AG04450 (cell line): ENCODE results near the gene SIRPB1. TPM values are rescaled to one million over a fixed set of nuclear protein-coding genes. Genes with fewer than 3 reads are reported as not detected.

Source experiments
- CTCF ChIA-PET: fragments of 300-600, 350-600 bp; formaldehyde crosslinking; extraction: SDS; loops from one replicate; lab custom pipeline; 2022; ENCODE audit warnings: antibody characterized with exemption, inconsistent platforms; lab: Charles Lee
- POLR2A ChIA-PET: fragments of 350-600 bp; formaldehyde crosslinking; extraction: SDS; loops from one replicate; lab custom pipeline; 2021; ENCODE audit warnings: antibody characterized with exemption, inconsistent platforms; lab: Yijun Ruan, JAX
- DNase-seq: peaks from one replicate; pipeline ENCODE4 v3.0.0-alpha.2; 2011; ENCODE audit warnings: low read depth, low spot score
- H3K27ac ChIP-seq: one replicate; pipeline ENCODE4 v1.5.1; 2012; ENCODE audit warnings: low read depth, low read length, control low read depth
- H3K27me3 ChIP-seq: one replicate; pipeline ENCODE4 v1.6.0; 2012; ENCODE audit warnings: low read length; ENCODE audit not compliant: control insufficient read depth, insufficient read depth
- H3K4me3 ChIP-seq: 2 replicates; pipeline ENCODE4 v1.5.1; 2011; ENCODE audit warnings: mild to moderate bottlenecking, low read depth, low read length, control low read depth
- H3K9me3 ChIP-seq: 2 replicates; pipeline ENCODE4 v1.5.1; 2012; ENCODE audit warnings: low read length; ENCODE audit not compliant: control insufficient read depth, insufficient read depth
- polyA plus RNA-seq: library from polyadenylated mRNA; depleted of rRNA; stranded (reverse); fragments of >200 nt; gene quantifications from 2 replicates; pipeline ENCODE4 v1.2.3, GENCODE V29; 2011
- TF ChIP-seq, protein P1 (sequence below): IDR thresholded peaks from 2 replicates; pipeline ENCODE4 v1.5.1; 2011; ENCODE audit warnings: low read depth, low read length, control low read depth, inconsistent platforms

The SIRPB1 gene
- polyA plus RNA-seq, 1 experiment: not detected

DNA sequence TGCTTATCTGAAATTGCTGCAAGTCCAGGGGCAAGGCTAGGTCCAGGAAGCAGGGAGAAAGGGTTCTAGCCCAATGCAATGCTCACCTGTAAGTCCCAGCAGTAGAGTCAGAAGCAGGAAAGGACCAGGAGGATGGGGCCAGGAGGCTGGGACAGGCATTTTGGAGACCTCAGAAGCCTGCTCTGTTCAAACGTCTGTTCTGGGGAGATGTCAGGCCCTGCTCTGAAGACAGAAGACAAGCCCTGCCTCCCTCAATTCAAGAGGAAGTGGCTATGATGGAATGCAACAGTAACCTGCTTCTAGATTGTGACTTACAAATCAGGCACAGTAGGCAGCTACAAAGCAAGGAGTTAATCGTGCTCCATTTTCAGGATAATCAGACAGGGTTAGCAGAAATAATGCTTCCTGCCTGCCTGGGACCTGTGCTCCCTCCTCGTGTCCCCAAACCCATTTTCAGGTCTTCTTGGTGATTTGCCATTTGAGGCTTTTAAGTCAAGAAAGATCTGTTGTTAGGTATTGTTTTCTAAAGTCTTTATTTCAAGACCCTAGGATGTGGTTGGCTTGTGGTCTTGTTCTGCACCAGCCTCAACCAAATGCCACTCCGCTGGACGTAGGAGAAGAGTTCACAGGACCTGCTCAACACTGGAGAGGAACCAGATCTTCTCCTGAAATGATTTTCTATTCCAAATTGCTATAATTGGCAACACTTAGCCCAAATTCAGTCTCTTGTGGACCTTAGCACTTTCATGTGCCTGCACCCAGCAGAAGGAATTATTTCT is 37.9 kb upstream of the SIRPB1 start, which contains the start of gene SIRPG:
TSS of gene SIRPG (minus strand) at position 224 of the 779 bp plus-strand sequence. CDS start at position 159, 65 bp downstream.
- TF ChIP-seq, protein P1, sequence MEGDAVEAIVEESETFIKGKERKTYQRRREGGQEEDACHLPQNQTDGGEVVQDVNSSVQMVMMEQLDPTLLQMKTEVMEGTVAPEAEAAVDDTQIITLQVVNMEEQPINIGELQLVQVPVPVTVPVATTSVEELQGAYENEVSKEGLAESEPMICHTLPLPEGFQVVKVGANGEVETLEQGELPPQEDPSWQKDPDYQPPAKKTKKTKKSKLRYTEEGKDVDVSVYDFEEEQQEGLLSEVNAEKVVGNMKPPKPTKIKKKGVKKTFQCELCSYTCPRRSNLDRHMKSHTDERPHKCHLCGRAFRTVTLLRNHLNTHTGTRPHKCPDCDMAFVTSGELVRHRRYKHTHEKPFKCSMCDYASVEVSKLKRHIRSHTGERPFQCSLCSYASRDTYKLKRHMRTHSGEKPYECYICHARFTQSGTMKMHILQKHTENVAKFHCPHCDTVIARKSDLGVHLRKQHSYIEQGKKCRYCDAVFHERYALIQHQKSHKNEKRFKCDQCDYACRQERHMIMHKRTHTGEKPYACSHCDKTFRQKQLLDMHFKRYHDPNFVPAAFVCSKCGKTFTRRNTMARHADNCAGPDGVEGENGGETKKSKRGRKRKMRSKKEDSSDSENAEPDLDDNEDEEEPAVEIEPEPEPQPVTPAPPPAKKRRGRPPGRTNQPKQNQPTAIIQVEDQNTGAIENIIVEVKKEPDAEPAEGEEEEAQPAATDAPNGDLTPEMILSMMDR: no peak
- no peak within 1 kb of the TSS for H3K27ac ChIP-seq
- no peak for DNase-seq
- H3K4me3 ChIP-seq: no peak within 1 kb of the TSS
- H3K27me3 ChIP-seq: peaks cover 5% of the 10 kb centered on the region
- ChIA-PET CTCF (no interaction called here), POLR2A (no interaction called here)
- H3K9me3 ChIP-seq: no peaks in the 10 kb centered on the region

DNA sequence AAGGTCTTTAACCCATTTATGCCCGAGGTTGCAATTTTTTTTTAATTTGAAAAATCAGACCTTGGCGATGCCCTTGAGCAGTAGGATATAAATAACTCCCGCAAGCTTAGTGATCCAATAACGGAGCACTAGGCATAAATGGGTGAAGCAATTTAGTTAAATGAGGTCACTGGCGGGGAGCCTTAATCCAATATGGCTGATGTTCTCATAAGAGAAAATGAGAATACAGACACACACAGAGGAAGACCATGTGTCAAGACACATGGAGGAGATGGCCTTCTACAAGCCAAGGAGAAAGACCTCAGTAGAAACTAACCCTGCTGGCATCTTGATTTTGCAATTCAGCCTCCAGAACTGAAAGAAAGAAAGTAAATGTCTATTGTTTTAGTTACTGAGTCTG is 37.0 kb upstream of the SIRPB1 start:
- H3K27ac ChIP-seq: no peak overlapping the region
- TF ChIP-seq, protein P1: no peak
- no peaks in the 10 kb centered on the region for H3K9me3 ChIP-seq
- no peak overlapping the region for H3K4me3 ChIP-seq
- ChIA-PET POLR2A (no interaction called here), CTCF (no interaction called here)
- DNase-seq: no peak
- H3K27me3 ChIP-seq: peaks cover 5% of the 10 kb centered on the region

DNA sequence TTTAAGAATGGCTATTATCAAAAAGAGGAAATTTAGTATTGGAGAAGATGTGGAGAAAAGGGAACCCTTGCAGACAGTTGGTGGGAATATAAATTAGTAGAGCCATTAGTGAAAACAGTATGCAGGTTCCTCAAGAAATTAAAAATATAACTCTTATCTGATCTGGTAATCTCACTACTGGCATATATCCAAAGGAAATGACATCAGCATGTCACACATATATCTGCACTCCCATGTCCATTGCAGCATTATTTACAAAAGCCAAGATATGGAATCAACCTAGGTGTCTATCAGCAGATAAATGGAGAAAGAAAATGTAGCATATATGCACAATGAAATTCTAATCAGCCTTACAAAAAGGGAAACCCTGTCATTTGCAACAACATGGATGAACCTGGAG is 35.2 kb upstream of the SIRPB1 start:
- Histone ChIP-seq H3K27ac (no peak overlapping the region), H3K9me3 (no peaks in the 10 kb centered on the region), H3K27me3 (peaks cover 3% of the 10 kb centered on the region), H3K4me3 (no peak overlapping the region)
- ChIA-PET CTCF (no interaction called here), POLR2A (no interaction called here)
- no peak for DNase-seq
- TF ChIP-seq, protein P1: no peak

DNA sequence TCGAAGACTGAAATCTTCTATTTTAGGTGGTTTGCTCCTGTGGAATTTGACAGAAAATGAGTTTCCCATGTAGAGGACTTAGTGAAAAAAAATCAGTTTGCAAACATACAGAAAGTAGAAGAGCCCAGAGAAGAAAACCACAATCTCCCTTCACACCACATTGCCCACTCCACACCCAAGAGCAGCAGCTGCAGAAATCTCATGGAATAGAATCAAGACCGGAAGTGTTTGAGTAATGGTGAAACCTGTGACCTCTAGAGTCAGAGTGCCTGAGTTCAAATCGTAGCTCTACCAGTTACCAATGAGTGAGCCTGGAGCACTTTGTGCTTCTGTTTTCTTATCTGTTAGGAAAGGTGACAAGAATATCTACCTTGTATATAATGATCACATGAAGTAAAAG is 33.2 kb upstream of the SIRPB1 start:
- Histone ChIP-seq H3K27me3 (no peaks in the 10 kb centered on the region), H3K4me3 (no peak overlapping the region), H3K9me3 (no peaks in the 10 kb centered on the region), H3K27ac (no peak overlapping the region)
- ChIA-PET POLR2A (no interaction called here), CTCF (no interaction called here)
- TF ChIP-seq, protein P1: no peak
- no peak for DNase-seq

DNA sequence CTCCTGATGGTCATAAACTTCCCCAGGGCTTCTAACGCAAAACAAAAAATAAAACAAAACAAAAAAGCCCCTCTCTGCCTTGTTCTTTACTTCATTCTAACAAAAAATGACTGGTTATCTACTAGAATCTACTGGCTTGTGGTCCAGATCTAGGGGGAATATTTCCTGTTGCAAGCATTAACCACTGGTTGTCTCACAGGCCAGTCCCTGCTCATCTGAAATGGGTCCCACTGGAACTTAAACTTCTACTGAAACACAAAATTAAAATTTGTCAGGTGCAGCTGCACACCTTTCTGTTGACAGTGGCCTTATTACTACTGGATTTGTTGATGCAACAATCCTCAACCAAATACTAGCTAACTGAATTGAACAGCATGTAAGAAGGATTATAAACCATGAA is 32.3 kb upstream of the SIRPB1 start:
- no peak overlapping the region for H3K4me3 ChIP-seq
- no peaks in the 10 kb centered on the region for H3K9me3 ChIP-seq
- ChIA-PET POLR2A (no interaction called here), CTCF (no interaction called here)
- H3K27me3 ChIP-seq: no peaks in the 10 kb centered on the region
- no peak overlapping the region for H3K27ac ChIP-seq
- TF ChIP-seq, protein P1: no peak
- no peak for DNase-seq
